Smooth muscle cell (in vitro differentiated cells): ENCODE results near the gene GNPTAB. TPM values are rescaled to one million over a fixed set of nuclear protein-coding genes. Genes with fewer than 3 reads are reported as not detected.

ENCODE experiments used
- DNase-seq: peaks from one replicate; lab custom pipeline; 2025; ENCODE audit not compliant: unreplicated experiment; lab: John Stamatoyannopoulos, UW
- H2AFZ ChIP-seq: fragments of 200-600 bp; sonication (generic); 2 replicates; pipeline ENCODE4 v1.6.0; 2016; ENCODE audit warnings: antibody characterized with exemption, low read depth, mild to moderate bottlenecking
- H3F3A ChIP-seq: fragments of 200-600 bp; sonication (generic); 2 replicates; pipeline ENCODE4 v1.6.0; 2017; ENCODE audit warnings: antibody characterized with exemption, low read depth
- H3K27ac ChIP-seq: fragments of 200-600 bp; sonication (generic); 2 replicates; pipeline ENCODE4 v1.5.1; 2016; ENCODE audit warnings: low read depth, mild to moderate bottlenecking
- H3K27me3 ChIP-seq: fragments of 200-600 bp; sonication (generic); 2 replicates; pipeline ENCODE4 v1.6.1; 2016; ENCODE audit warnings: low read depth, mild to moderate bottlenecking
- H3K36me3 ChIP-seq: fragments of 200-600 bp; sonication (generic); 2 replicates; pipeline ENCODE4 v1.5.1; 2016; ENCODE audit warnings: low read depth
- H3K4me1 ChIP-seq: fragments of 200-600 bp; sonication (generic); 2 replicates; pipeline ENCODE4 v1.5.1; 2016; ENCODE audit warnings: low read depth
- H3K4me2 ChIP-seq: fragments of 200-600 bp; sonication (generic); 2 replicates; pipeline ENCODE4 v1.6.0; 2016; ENCODE audit warnings: mild to moderate bottlenecking
- H3K4me3 ChIP-seq: fragments of 200-600 bp; sonication (generic); 2 replicates; pipeline ENCODE4 v1.5.1; 2016; ENCODE audit warnings: mild to moderate bottlenecking
- H3K79me2 ChIP-seq: fragments of 200-600 bp; sonication (generic); 2 replicates; pipeline ENCODE4 v1.6.0; 2016; ENCODE audit warnings: low read depth, mild to moderate bottlenecking
- H3K9ac ChIP-seq: fragments of 200-600 bp; sonication (generic); 2 replicates; pipeline ENCODE4 v1.6.0; 2016; ENCODE audit warnings: low read depth
- H3K9me3 ChIP-seq: fragments of 200-600 bp; sonication (generic); replicated peaks from 2 replicates; pipeline ENCODE4 v1.5.1; 2016; ENCODE audit warnings: low read depth
- H4K20me1 ChIP-seq: fragments of 200-600 bp; sonication (generic); 2 replicates; pipeline ENCODE4 v1.6.0; 2016; ENCODE audit warnings: low read depth
- WGBS: methylation state at CpG from one replicate; pipeline ENCODE4 v1.1.7; 2016; ENCODE audit warnings: low lambda C conversion rate; 5-methylcytosine and 5-hydroxymethylcytosine counted together
- polyA plus RNA-seq: library from polyadenylated mRNA; unstranded; fragments of >200 nt; fragmentation: Nextera tagmentation; extraction: Ambion mirVana; gene quantifications from 2 replicates; pipeline ENCODE4 v1.2.1, GENCODE V29; 2016
- total RNA-seq: library from RNA; depleted of rRNA; stranded (reverse); fragments of >200 nt; gene quantifications from 2 replicates; pipeline ENCODE4 v1.2.3, GENCODE V29; 2014
- TF ChIP-seq, protein P1 (sequence below): fragments of 200-600 bp; sonication (generic); IDR thresholded peaks from 2 replicates; pipeline ENCODE4 v1.5.1; 2017; ENCODE audit warnings: borderline replicate concordance, mild to moderate bottlenecking, antibody characterized with exemption; ENCODE audit not compliant: insufficient read depth, poor library complexity, severe bottlenecking

The GNPTAB gene
- total and polyA plus RNA-seq, 2 experiments from 2014 or later = 17.9 to 23.6 TPM

DNA sequence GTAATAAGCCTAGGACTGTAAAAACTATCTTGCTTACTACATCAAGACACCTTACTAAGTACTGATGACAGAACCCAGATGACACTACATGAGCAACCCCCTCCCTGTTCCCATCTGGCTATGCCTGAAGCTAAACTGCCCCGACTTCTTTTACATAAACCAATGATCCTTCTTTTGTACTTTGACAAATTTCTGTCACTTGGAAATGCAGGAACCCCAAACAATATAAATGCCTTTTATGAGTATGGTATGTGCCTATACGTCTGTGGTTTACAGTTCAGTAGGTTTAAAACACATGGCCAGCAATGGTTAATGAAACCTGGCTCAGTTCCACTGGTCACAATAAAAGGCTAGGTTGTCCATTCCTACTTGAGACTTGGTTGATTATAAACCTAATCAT lies 97.6 kb downstream of the GNPTAB start:
- TF ChIP-seq, protein P1, sequence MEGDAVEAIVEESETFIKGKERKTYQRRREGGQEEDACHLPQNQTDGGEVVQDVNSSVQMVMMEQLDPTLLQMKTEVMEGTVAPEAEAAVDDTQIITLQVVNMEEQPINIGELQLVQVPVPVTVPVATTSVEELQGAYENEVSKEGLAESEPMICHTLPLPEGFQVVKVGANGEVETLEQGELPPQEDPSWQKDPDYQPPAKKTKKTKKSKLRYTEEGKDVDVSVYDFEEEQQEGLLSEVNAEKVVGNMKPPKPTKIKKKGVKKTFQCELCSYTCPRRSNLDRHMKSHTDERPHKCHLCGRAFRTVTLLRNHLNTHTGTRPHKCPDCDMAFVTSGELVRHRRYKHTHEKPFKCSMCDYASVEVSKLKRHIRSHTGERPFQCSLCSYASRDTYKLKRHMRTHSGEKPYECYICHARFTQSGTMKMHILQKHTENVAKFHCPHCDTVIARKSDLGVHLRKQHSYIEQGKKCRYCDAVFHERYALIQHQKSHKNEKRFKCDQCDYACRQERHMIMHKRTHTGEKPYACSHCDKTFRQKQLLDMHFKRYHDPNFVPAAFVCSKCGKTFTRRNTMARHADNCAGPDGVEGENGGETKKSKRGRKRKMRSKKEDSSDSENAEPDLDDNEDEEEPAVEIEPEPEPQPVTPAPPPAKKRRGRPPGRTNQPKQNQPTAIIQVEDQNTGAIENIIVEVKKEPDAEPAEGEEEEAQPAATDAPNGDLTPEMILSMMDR = no peak

GRCh38 chr12:101732318-101732717 lies 98.4 kb downstream of the GNPTAB start:
- Histone ChIP-seq H3K27me3 (no peaks in the 10 kb centered on the region), H3F3A (no peaks in the 10 kb centered on the region), H3K9ac (no peak overlapping the region), H3K9me3 (no peaks in the 10 kb centered on the region), H3K4me3 (no peak overlapping the region), H3K36me3 (no peaks in the 10 kb centered on the region), H3K79me2 (no peaks in the 10 kb centered on the region), H3K4me2 (no peak overlapping the region), H3K4me1 (no peaks in the 10 kb centered on the region), H2AFZ (no peak overlapping the region), H3K27ac (no peak overlapping the region), H4K20me1 (no peaks in the 10 kb centered on the region)
- no peak for DNase-seq
- 100% methylated on average over 1 of the region's 1 CpG for WGBS
- TF ChIP-seq, protein P1 = no peak

More for the DNA sequence above, 97.6 kb downstream of the GNPTAB start:
- Histone ChIP-seq H3K36me3 (no peaks in the 10 kb centered on the region), H3K79me2 (no peaks in the 10 kb centered on the region), H2AFZ (no peak overlapping the region), H3K27ac (no peak overlapping the region), H3K27me3 (no peaks in the 10 kb centered on the region), H3K4me1 (no peaks in the 10 kb centered on the region), H3K9me3 (no peaks in the 10 kb centered on the region), H3K4me2 (no peak overlapping the region), H3K4me3 (no peak overlapping the region), H4K20me1 (no peaks in the 10 kb centered on the region), H3F3A (no peaks in the 10 kb centered on the region), H3K9ac (no peak overlapping the region)
- DNase-seq = no peak
- WGBS = 44% methylated on average over 2 of the region's 2 CpGs

GRCh38 chr12:101729842-101730241 lies 100.9 kb downstream of the GNPTAB start:
- H3K27ac ChIP-seq = no peak overlapping the region
- H3K4me1 ChIP-seq = no peaks in the 10 kb centered on the region
- TF ChIP-seq, protein P1 = no peak
- no peak overlapping the region for H3K9ac ChIP-seq
- no peaks in the 10 kb centered on the region for H3F3A ChIP-seq
- no peaks in the 10 kb centered on the region for H4K20me1 ChIP-seq
- no peaks in the 10 kb centered on the region for H3K27me3 ChIP-seq
- no peak overlapping the region for H3K4me2 ChIP-seq
- DNase-seq = no peak
- no peaks in the 10 kb centered on the region for H3K36me3 ChIP-seq
- no peak overlapping the region for H2AFZ ChIP-seq
- H3K9me3 ChIP-seq = no peaks in the 10 kb centered on the region
- no peak overlapping the region for H3K4me3 ChIP-seq
- H3K79me2 ChIP-seq = no peaks in the 10 kb centered on the region

GRCh38 chr12:101727098-101727497 lies 103.7 kb downstream of the GNPTAB start:
- Histone ChIP-seq H3F3A (no peaks in the 10 kb centered on the region), H2AFZ (no peak overlapping the region), H3K9me3 (no peaks in the 10 kb centered on the region), H3K36me3 (no peaks in the 10 kb centered on the region), H3K4me3 (no peak overlapping the region), H3K4me2 (no peak overlapping the region), H3K4me1 (no peaks in the 10 kb centered on the region), H3K79me2 (no peaks in the 10 kb centered on the region), H3K27ac (no peak overlapping the region), H3K9ac (no peak overlapping the region), H4K20me1 (no peaks in the 10 kb centered on the region), H3K27me3 (no peaks in the 10 kb centered on the region)
- TF ChIP-seq, protein P1 = no peak
- DNase-seq = no peak
